HG02973 (cell line): ENCODE measurements around the gene METAP2.
"Not testable (repeated sequence)": the region's sequence is repeated elsewhere in the genome, so short reads cannot be mapped to it uniquely, and the experiment has no call there.

Experiments
- ATAC-seq: cut with Tn5 transposase; IDR thresholded peaks from one replicate; pipeline ENCODE4 v1.9.1; 2021; ENCODE audit warnings: moderate library complexity; ENCODE audit not compliant: unreplicated experiment

METAP2 gene

GRCh38 chr12:95462081-95462480 lies 11.9 kb upstream of the METAP2 start:
- no peak for ATAC-seq

- no peak for ATAC-seq
These were observed 11.4 kb upstream of the METAP2 start for GRCh38 chr12:95462551-95462950.

- ATAC-seq = no peak
These were observed 10.9 kb upstream of the METAP2 start for GRCh38 chr12:95463050-95463449.

- not testable (repeated sequence) for ATAC-seq
These were observed 10.2 kb upstream of the METAP2 start for GRCh38 chr12:95463776-95464175.

GRCh38 chr12:95465275-95465674 lies 8.7 kb upstream of the METAP2 start:
- no peak for ATAC-seq

- ATAC-seq = no peak
These were observed 3.7 kb upstream of the METAP2 start for GRCh38 chr12:95470300-95470699.

GRCh38 chr12:95473231-95473883 lies 595 bp upstream of the METAP2 start:
- ATAC-seq = peak; percentile 35

GRCh38 chr12:95474660-95474958 lies 657 bp downstream of the METAP2 start:
- no peak for ATAC-seq

- ATAC-seq = no peak
These were observed 6.3 kb downstream of the METAP2 start for GRCh38 chr12:95480230-95480629.

- no peak for ATAC-seq
These were observed 7.1 kb downstream of the METAP2 start for GRCh38 chr12:95481072-95481471.

GRCh38 chr12:95481888-95482287 lies 7.9 kb downstream of the METAP2 start:
- ATAC-seq = no peak

- ATAC-seq = not testable (repeated sequence)
These were observed 8.6 kb downstream of the METAP2 start for GRCh38 chr12:95482564-95482963.

- no peak for ATAC-seq
These were observed 10.6 kb downstream of the METAP2 start for GRCh38 chr12:95484524-95484923.

GRCh38 chr12:95487024-95487423 lies 13.1 kb downstream of the METAP2 start:
- ATAC-seq = no peak

- no peak for ATAC-seq
These were observed 18.5 kb downstream of the METAP2 start for GRCh38 chr12:95492462-95492861.

- ATAC-seq = no peak
These were observed 20.9 kb downstream of the METAP2 start for GRCh38 chr12:95494888-95495287.

GRCh38 chr12:95495433-95495832 lies 21.5 kb downstream of the METAP2 start:
- no peak for ATAC-seq

- no peak for ATAC-seq
These were observed 23.1 kb downstream of the METAP2 start for GRCh38 chr12:95497031-95497430.

GRCh38 chr12:95498968-95499367 lies 25.0 kb downstream of the METAP2 start:
- no peak for ATAC-seq

GRCh38 chr12:95499772-95500171 lies 25.8 kb downstream of the METAP2 start:
- no peak for ATAC-seq

GRCh38 chr12:95504140-95504539 lies 30.2 kb downstream of the METAP2 start:
- no peak for ATAC-seq

- no peak for ATAC-seq
These were observed 31.1 kb downstream of the METAP2 start for GRCh38 chr12:95505039-95505438.

GRCh38 chr12:95506707-95507523 lies 33.0 kb downstream of the METAP2 start:
- ATAC-seq = no peak
